Thyroid gland (tissue), 4 donors: ENCODE data around the gene ALDH1B1.

Source experiments
- CTCF ChIP-seq, 6 experiments: fragments of 200-600 bp in 3 of 6; fragments of 450-650 bp in 3 of 6; sonication (generic) in 3 of 6; IDR thresholded peaks; one replicate each; pipeline ENCODE4 v1.5.1; 2016 to 2019; ENCODE audit warnings: antibody characterized with exemption in 6 of 6, mild to moderate bottlenecking in 2 of 6, inconsistent platforms in 1 of 6, moderate library complexity in 1 of 6
- POLR2A ChIP-seq, 2 donors: fragments of 450-650 bp; IDR thresholded peaks; one replicate each; pipeline ENCODE4 v1.6.1; 2017; ENCODE audit warnings: antibody characterized with exemption in 2 of 2, mild to moderate bottlenecking in 2 of 2, moderate library complexity in 1 of 2

GRCh38 chr9:38434853-38435252 is 42.4 kb downstream of the ALDH1B1 start:
- TF ChIP-seq CTCF (IDR thresholded peaks at IDR 0.05) (no peak), POLR2A (IDR thresholded peaks at IDR 0.05) (no peak)
